Stimulated activated naive CD4-positive, alpha-beta T cell treated with Interleukin-2 at 50 U/mL for 16 hours (primary cell): Measurements from ENCODE around the gene CST1.
"Not testable (repeated sequence)": the region's sequence is repeated elsewhere in the genome, so short reads cannot be mapped to it uniquely, and the experiment has no call there.

Source experiments
- DNase-seq: peaks from one replicate; lab custom pipeline; 2025; lab: John Stamatoyannopoulos, UW

CST1 gene, protein sequence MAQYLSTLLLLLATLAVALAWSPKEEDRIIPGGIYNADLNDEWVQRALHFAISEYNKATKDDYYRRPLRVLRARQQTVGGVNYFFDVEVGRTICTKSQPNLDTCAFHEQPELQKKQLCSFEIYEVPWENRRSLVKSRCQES

GRCh38 chr20:23750786-23751185 lies at the start of gene CST1:
Gene CST1, minus strand, starts transcription at chr20:23750935. Its CDS starts 69 bp downstream, at chr20:23750866.
- DNase-seq: not testable (repeated sequence)

GRCh38 chr20:23799216-23799847 lies 48.6 kb upstream of the CST1 start:
- DNase-seq: not testable (repeated sequence)

- DNase-seq: no peak
Measured at GRCh38 chr20:23795526-23795925, 44.8 kb upstream of the CST1 start.

GRCh38 chr20:23794841-23795240 lies 44.1 kb upstream of the CST1 start:
- no peak for DNase-seq

GRCh38 chr20:23794065-23794464 lies 43.3 kb upstream of the CST1 start:
- DNase-seq: no peak

- DNase-seq: no peak
Measured at GRCh38 chr20:23783447-23783846, 32.7 kb upstream of the CST1 start.

- no peak for DNase-seq
Measured at GRCh38 chr20:23782366-23782983, 31.7 kb upstream of the CST1 start.

DNA sequence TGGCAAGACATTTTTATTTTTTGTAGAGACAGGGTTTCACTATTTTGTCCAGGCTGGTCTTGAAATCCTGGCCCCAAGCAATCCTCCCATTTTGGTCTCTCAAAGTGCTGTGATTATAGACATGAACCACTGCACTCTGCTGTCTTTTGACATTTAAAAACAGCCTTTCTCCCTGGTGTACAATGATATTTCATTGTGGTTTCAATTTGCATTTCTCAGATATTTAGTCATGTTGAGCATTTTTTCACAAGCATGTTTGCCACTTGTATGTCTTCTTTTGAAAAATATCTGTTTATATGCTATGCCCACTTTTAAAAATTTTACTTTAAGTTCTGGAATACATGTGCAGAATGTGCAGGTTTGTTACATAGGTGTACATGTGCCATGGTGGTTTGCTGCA lies 27.9 kb upstream of the CST1 start:
- DNase-seq: not testable (repeated sequence)

GRCh38 chr20:23777380-23777779 lies 26.6 kb upstream of the CST1 start:
- not testable (repeated sequence) for DNase-seq

DNA sequence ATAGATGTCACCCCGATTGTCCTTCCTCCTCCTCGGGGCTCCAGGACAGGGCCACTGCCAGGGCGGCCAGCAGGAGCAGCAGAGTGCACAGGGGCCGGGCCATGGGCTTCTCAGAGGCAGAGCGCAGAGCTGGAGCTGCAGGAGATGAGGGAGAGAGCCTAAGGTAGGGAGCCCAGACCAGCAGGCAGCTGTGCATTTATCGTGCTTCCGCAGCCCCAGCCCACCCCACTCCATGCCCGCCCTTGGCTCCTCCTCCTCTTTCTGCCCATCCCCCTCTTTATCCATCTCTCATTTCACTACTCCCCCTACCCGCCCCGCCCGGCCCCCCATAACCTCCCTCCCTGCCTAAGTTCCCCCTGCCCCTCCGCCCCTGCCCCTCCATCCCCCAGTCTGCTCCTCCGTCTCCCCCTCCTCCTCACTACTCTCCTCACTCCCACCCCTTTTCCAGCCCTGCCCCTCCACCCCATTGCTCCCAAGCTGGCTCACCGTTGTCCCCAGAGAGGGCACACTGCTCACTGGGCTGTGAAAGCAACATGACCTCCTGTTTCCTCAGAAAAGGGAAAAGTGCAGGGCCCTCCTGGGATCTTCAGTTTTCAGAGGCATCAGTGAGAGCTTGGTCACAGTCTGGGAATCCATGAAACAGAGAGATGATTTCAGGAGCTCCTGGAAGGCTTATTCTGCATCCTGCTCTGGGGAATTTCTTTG lies 25.5 kb upstream of the CST1 start:
- no peak for DNase-seq

GRCh38 chr20:23774081-23774480 lies 23.3 kb upstream of the CST1 start:
- DNase-seq: no peak

DNA sequence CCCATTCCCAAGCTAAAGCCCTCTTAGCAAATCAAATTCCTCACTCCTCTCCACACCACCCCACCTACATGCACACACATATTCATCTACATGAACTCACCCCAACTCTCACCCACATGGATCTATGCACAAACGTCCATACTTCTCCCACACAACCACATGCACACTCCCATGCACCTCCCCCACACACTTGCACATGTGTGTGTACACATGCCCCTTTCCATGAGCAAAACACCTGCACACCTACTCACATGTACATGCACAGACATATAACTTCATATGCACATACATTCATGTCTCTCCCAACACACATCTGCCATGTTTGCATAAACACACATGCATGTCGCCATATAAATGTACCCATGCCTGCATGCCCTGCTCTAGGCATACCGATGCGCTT lies 22.8 kb upstream of the CST1 start:
- no peak for DNase-seq

- no peak for DNase-seq
Measured at GRCh38 chr20:23773127-23773526, 22.4 kb upstream of the CST1 start.

- no peak for DNase-seq
Measured at GRCh38 chr20:23772074-23772473, 21.3 kb upstream of the CST1 start.

DNA sequence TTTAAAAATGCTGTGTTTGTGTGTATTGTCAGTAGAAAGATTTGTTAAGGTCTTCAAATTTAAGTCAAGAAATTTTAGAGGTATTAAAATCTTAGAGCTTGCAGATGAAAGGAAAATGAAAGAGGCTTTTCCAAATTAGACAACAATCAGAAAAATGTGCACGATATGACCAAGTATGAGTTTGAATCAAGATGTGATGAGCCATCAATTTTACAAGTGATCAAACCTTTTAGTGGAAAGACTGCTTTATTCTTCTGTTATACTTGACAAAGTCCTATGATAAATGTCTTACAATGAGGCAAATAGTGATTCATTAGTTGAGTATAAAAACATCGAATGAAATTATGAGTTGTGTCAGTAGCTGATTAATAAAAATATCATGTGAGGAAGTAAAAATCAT lies 19.6 kb upstream of the CST1 start:
- no peak for DNase-seq

- not testable (repeated sequence) for DNase-seq
Measured at GRCh38 chr20:23768520-23768919, 17.8 kb upstream of the CST1 start.

GRCh38 chr20:23766531-23766930 lies 15.8 kb upstream of the CST1 start:
- DNase-seq: no peak

DNA sequence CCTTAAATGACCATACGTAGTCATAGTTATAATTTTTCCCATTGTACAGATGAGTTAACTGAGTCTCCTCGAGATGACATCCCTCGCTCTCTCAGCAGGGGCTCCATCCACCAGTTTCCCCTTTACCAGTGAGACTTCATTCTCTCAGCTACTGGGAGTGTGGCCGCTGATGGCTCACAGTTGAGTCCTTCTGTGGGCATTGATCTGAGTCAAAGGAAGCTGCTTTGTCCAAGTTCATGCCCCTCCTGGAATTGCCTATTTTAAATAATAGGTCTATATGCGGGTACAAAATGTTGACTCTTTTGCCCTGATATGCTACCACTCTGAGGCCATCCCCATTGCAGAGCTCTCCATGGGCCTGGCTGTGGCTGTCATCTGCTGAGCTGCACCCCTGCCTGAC lies 14.8 kb upstream of the CST1 start:
- no peak for DNase-seq

- DNase-seq: not testable (repeated sequence)
Measured at GRCh38 chr20:23764630-23765029, 13.9 kb upstream of the CST1 start.

DNA sequence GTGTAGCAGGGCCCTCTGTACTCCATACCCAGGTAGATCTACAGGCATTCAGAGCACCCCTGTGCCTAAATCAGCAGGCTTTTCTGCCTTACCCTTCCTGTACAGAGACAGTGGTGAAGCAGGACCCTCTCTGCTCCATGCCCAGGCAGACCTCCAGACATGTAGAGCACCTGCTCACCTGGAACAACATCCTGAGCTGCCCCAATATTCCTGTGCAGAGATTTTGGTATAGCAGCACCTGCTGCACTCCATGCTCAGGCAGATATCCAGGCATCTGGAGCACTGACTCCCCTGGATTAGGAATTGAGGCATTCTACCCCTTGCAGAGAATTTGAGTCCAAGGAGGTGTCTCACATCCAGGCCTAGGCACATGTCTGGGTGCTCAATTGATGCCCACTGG lies 12.6 kb upstream of the CST1 start:
- no peak for DNase-seq

DNA sequence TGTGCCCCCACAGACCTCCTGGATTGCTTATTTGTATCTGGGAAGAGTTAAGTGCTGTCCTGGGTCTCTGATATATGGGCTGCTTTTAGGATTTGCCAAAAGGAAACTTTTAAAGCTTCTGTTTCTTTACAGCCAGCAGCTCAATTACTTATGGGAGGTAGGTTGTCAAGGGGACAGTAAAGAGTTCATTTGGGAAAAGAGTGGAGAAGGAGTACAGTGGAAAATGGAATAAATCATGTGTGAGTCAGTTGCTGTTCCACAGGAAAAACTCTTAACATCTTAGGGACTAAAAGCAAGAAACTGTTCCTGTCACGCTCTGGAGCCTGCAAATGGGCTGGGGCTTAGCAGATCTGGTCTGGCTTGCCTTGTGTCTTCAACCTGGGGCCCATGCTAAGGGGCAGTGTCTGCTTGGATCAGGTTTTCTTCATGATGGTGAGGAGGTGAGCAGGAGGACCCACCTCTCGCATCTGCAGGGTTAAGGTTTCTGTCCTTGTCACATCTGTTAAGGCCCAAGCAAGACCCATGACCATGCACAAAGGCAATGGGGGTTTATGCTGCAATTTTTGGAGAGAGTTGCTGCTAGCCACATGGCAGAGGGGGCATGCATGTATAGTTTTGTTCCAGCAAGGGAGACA lies 8.7 kb upstream of the CST1 start:
- no peak for DNase-seq

DNA sequence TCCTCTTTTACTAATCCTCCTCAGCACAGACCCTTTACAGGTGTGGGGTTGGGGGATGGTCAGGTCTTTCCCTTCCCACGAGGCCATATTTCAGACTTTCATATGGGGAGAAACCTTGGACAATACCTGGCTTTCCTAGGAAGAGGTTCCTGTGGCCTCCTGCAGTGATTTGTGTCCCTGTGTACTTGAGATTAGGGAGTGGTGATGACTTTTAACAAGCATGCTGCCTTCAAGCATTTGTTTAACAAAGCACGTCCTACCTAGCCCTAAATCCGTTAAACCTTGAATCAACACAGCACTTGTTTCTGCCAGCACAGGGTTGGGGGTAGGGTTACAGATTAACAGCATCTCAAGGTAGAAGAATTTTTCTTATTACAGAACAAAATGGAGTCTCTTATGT lies 6.1 kb upstream of the CST1 start:
- not testable (repeated sequence) for DNase-seq
